SK-N-SH treated with all-trans-retinoic acid at 6 μM for 48 hours (cell line): ENCODE results near the gene PRRT1.

ENCODE experiments used
- ATAC-seq: fragments of 200-7000 bp; cut with Tn5 transposase; 3 replicates; pipeline ENCODE4 v1.9.1; 2020; ENCODE audit warnings: mild to moderate bottlenecking, moderate library complexity
- ARNTL ChIP-seq: fragments of 450-650 bp; formaldehyde crosslinking; IDR thresholded peaks from 2 replicates; pipeline ENCODE4 v1.5.0; 2020; ENCODE audit warnings: low read depth, mild to moderate bottlenecking, moderate library complexity, borderline replicate concordance
- CREB5 ChIP-seq: fragments of 250-450 bp; sonication (Bioruptor Pico); IDR thresholded peaks from 2 replicates; pipeline ENCODE4 v1.5.1; 2020; ENCODE audit warnings: low read depth, mild to moderate bottlenecking, moderate library complexity
- CSDC2 ChIP-seq: fragments of 250-450 bp; sonication (Bioruptor Pico); IDR thresholded peaks from 2 replicates; pipeline ENCODE4 v1.5.0; 2020; ENCODE audit warnings: mild to moderate bottlenecking, moderate library complexity
- ESRRG ChIP-seq: fragments of 250-450 bp; sonication (Bioruptor Pico); IDR thresholded peaks from 2 replicates; pipeline ENCODE4 v1.6.1; 2021; ENCODE audit warnings: mild to moderate bottlenecking
- GLIS3 ChIP-seq: fragments of 250-450 bp; sonication (Bioruptor Pico); IDR thresholded peaks from 2 replicates; pipeline ENCODE4 v1.5.0; 2020; ENCODE audit warnings: mild to moderate bottlenecking, moderate library complexity
- ISL1 ChIP-seq: fragments of 250-450 bp; sonication (Bioruptor Pico); IDR thresholded peaks from 2 replicates; pipeline ENCODE4 v2.1.2; 2022; ENCODE audit warnings: mild to moderate bottlenecking, moderate library complexity
- OSR1 ChIP-seq: fragments of 250-450 bp; sonication (Bioruptor Pico); IDR thresholded peaks from 2 replicates; pipeline ENCODE4 v1.8.0; 2022; ENCODE audit warnings: moderate library complexity, mild to moderate bottlenecking, inconsistent platforms
- PATZ1 ChIP-seq: fragments of 250-450 bp; sonication (Bioruptor Pico); IDR thresholded peaks from 2 replicates; pipeline ENCODE4 v1.8.0; 2020; ENCODE audit warnings: mild to moderate bottlenecking, moderate library complexity, borderline replicate concordance
- POU6F1 ChIP-seq: fragments of 250-450 bp; sonication (Bioruptor Pico); IDR thresholded peaks from 2 replicates; pipeline ENCODE4 v1.8.0; 2021; ENCODE audit warnings: low read depth, mild to moderate bottlenecking, moderate library complexity, borderline replicate concordance
- PPARA ChIP-seq: fragments of 250-450 bp; sonication (Bioruptor Pico); IDR thresholded peaks from 2 replicates; pipeline ENCODE4 v1.5.0; 2020; ENCODE audit warnings: mild to moderate bottlenecking, borderline replicate concordance
- RARB ChIP-seq: fragments of 250-450 bp; sonication (Bioruptor Pico); IDR thresholded peaks from 2 replicates; pipeline ENCODE4 v1.8.0; 2021; ENCODE audit warnings: mild to moderate bottlenecking, moderate library complexity
- SNAI2 ChIP-seq: fragments of 250-450 bp; sonication (Bioruptor Pico); IDR thresholded peaks from 2 replicates; pipeline ENCODE4 v1.5.0; 2020; ENCODE audit warnings: mild to moderate bottlenecking, moderate library complexity
- TCF4 ChIP-seq: fragments of 250-450 bp; sonication (Bioruptor Pico); IDR thresholded peaks from 2 replicates; pipeline ENCODE4 v1.8.0; 2021; ENCODE audit warnings: mild to moderate bottlenecking, moderate library complexity, borderline replicate concordance
- TOX ChIP-seq: fragments of 250-450 bp; sonication (Bioruptor Pico); IDR thresholded peaks from 2 replicates; pipeline ENCODE4 v1.8.0; 2021; ENCODE audit warnings: mild to moderate bottlenecking, moderate library complexity, borderline replicate concordance
- TSHZ2 ChIP-seq: fragments of 250-450 bp; sonication (Bioruptor Pico); IDR thresholded peaks from 2 replicates; pipeline ENCODE4 v1.5.0; 2020; ENCODE audit warnings: mild to moderate bottlenecking, moderate library complexity
- ZC3H10 ChIP-seq: fragments of 250-450 bp; sonication (Bioruptor Pico); IDR thresholded peaks from 2 replicates; pipeline ENCODE4 v1.5.1; 2021; ENCODE audit warnings: mild to moderate bottlenecking, moderate library complexity
- ZFP3 ChIP-seq: fragments of 250-450 bp; sonication (Bioruptor Pico); IDR thresholded peaks from 2 replicates; pipeline ENCODE4 v1.5.0; 2020; ENCODE audit warnings: mild to moderate bottlenecking, moderate library complexity
- ZFP30 ChIP-seq: fragments of 450-650 bp; formaldehyde crosslinking; IDR thresholded peaks from 2 replicates; pipeline ENCODE4 v1.5.0; 2022; ENCODE audit warnings: mild to moderate bottlenecking, moderate library complexity
- ZNF565 ChIP-seq: fragments of 450-650 bp; formaldehyde crosslinking; conservative IDR thresholded peaks from 2 replicates; pipeline ENCODE4 v1.5.0; 2020; ENCODE audit warnings: low read depth, mild to moderate bottlenecking, moderate library complexity
- ZNF8 ChIP-seq: fragments of 450-650 bp; formaldehyde crosslinking; IDR thresholded peaks from 2 replicates; pipeline ENCODE4 v1.5.0; 2020; ENCODE audit warnings: mild to moderate bottlenecking, moderate library complexity

PRRT1 gene

DNA sequence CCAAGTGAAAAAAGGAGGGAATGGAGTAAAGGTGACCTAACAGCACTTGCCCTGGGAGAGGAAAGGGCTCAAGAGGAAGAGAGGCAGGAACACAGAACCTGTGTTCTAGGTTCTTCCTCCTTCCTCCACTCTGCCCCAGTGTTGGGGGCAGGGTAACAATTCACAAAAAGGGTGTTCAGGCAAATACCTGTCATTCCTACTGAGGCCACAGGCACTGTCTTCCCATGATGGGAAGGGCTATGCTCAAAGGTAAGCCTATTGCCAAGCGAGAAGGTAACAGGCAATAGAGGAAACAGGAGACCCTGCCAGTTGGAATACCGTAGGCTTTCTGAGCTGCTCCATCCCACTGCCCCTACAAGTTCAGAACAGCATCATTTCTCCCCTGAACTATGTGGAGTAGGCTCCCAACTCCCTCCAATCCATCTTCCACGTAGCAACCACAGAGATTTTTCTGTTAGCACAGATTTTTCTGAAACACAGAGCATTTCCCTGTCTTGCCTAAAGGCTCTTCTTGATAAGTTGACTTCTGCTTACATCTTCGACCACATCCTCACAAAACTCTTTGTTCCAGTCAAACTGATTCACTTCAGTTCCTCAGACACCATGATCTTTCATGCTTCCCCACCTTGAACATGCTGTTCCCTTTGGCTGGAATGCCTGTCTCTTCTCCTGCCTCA is 21.4 kb upstream of the PRRT1 start (continued):
- no peak for TF ChIP-seq TSHZ2 (CRISPR knock-in tag)
- TF ChIP-seq, all 23 proteins: peak for 0

- TF ChIP-seq ARNTL (CRISPR knock-in tag) (no peak), PATZ1 (no peak), ZFP30 (CRISPR knock-in tag) (no peak), ZFP3 (CRISPR knock-in tag) (no peak), TSHZ2 (CRISPR knock-in tag) (no peak), GLIS3 (CRISPR knock-in tag) (no peak), PPARA (CRISPR knock-in tag) (no peak), CREB5 (CRISPR knock-in tag) (no peak), POU6F1 (CRISPR knock-in tag) (no peak), ZNF8 (CRISPR knock-in tag) (no peak), ISL1 (CRISPR knock-in tag) (no peak), TOX (no peak), ZC3H10 (CRISPR knock-in tag) (no peak), ESRRG (CRISPR knock-in tag) (no peak)
- no peak for ATAC-seq
These were observed 19.5 kb upstream of the PRRT1 start for GRCh38 chr6:32171234-32171633.

GRCh38 chr6:32170294-32170693 is 18.6 kb upstream of the PRRT1 start:
- no peak for ATAC-seq
- no peak for TF ChIP-seq ZFP30 (CRISPR knock-in tag)
- TF ChIP-seq CREB5 (CRISPR knock-in tag): no peak
- no peak for TF ChIP-seq ESRRG (CRISPR knock-in tag)
- no peak for TF ChIP-seq TOX
- no peak for TF ChIP-seq TSHZ2 (CRISPR knock-in tag)
- TF ChIP-seq RARB (CRISPR knock-in tag): no peak
- TF ChIP-seq ZNF565 (CRISPR knock-in tag): no peak
- no peak for TF ChIP-seq TCF4 (CRISPR knock-in tag)
- TF ChIP-seq CSDC2 (CRISPR knock-in tag): no peak
- no peak for TF ChIP-seq SNAI2 (CRISPR knock-in tag)
- no peak for TF ChIP-seq OSR1
- no peak for TF ChIP-seq PATZ1
- TF ChIP-seq ZNF8 (CRISPR knock-in tag): no peak
